Astrocyte (in vitro differentiated cells and primary cell): ENCODE measurements around the gene MEPCE.

Source experiments
- CTCF ChIP-seq: IDR thresholded peaks from 2 replicates; pipeline ENCODE4 v1.5.1; 2011; ENCODE audit warnings: low read depth, mild to moderate bottlenecking, inconsistent platforms, low read length, moderate library complexity; ENCODE audit not compliant: insufficient read depth
- EZH2 ChIP-seq: IDR thresholded peaks from 2 replicates; pipeline ENCODE4 v1.6.1; 2012; ENCODE audit warnings: mild to moderate bottlenecking, low read length, inconsistent platforms; ENCODE audit not compliant: insufficient read depth

GRCh38 chr7:100464210-100464660 lies 34.6 kb downstream of the MEPCE start, which contains the start of gene SPACDR:
- TF ChIP-seq EZH2 (no peak), CTCF (no peak)
